OCI-LY3 (cell line): ENCODE data around the gene GPR27.

Experiments
- CTCF ChIP-seq: fragments of 200-600, 300-600 bp; sonication (generic); IDR thresholded peaks from 2 replicates; pipeline ENCODE4 v1.5.1; 2014; ENCODE audit warnings: antibody characterized with exemption, low read length, low read depth
- EZH2phosphoT487 ChIP-seq: fragments of 200-600 bp; shearing (Covaris generic); IDR thresholded peaks from 2 replicates; pipeline ENCODE4 v1.6.1; 2018; ENCODE audit warnings: antibody characterized with exemption, mixed run types, low read depth

- no peak for TF ChIP-seq CTCF
- TF ChIP-seq EZH2phosphoT487 = 0 out of 2 replicates have a peak, but pooled peaks have one; percentile 17
Measured at GRCh38 chr3:71724584-71725270, 28.9 kb upstream of the GPR27 start.
